Measurements from ENCODE around the gene TTC21A. TPM values are rescaled to one million over a fixed set of nuclear protein-coding genes. Genes with fewer than 3 reads are reported as not detected.
A peak's percentile ranks its signal among the peaks of the same experiment; 100 is the strongest.

The TTC21A gene
- total RNA-seq, 1 donor from 2014 or later, result 3.9 TPM

- H3K27me3 Mint-ChIP-seq (ENCODE audit: low read depth, unreplicated experiment), result no peaks in the 10 kb centered on the region
- TF ChIP-seq EZH2 (IDR thresholded peaks at IDR 0.05; ENCODE audit: insufficient read depth, low read length) (no peak), CTCF (IDR thresholded peaks at IDR 0.05; ENCODE audit: insufficient read depth, low read depth, low read length) (no peak)
- H3K9me3 Mint-ChIP-seq (ENCODE audit: unreplicated experiment), result no peaks in the 10 kb centered on the region
- peaks cover 69% of the 10 kb centered on the region for H3K4me1 Mint-ChIP-seq (ENCODE audit: low read depth, unreplicated experiment)
- Histone ChIP-seq H3K9me3 (ENCODE audit: insufficient read depth, low read depth, low read length) (no peaks in the 10 kb centered on the region), H3K27me3 (ENCODE audit: insufficient read depth, low read length) (no peaks in the 10 kb centered on the region), H3K79me2 (ENCODE audit: insufficient read depth, low read length) (peaks cover 100% of the 10 kb centered on the region), H3K4me2 (ENCODE audit: low read length) (peak overlapping the region; percentile 98), H3K9ac (ENCODE audit: low read length) (peak overlapping the region; percentile 99), H3K4me1 (ENCODE audit: insufficient read depth, low read length) (peaks cover 60% of the 10 kb centered on the region), H3K4me3 (ENCODE audit: insufficient read depth, low read depth, low read length) (peak overlapping the region; percentile 45), H2AFZ (ENCODE audit: low read depth, low read length) (no peak overlapping the region), H3K27ac (ENCODE audit: low read depth, low read length) (peak overlapping the region; percentile 100), H3K36me3 (ENCODE audit: insufficient read depth, low read length) (peaks cover 40% of the 10 kb centered on the region), H4K20me1 (ENCODE audit: insufficient read depth, low read length) (peaks cover 98% of the 10 kb centered on the region)
- H3K36me3 Mint-ChIP-seq (ENCODE audit: low read depth, unreplicated experiment), result peaks cover 21% of the 10 kb centered on the region
- peak overlapping the region; percentile 98 for H3K27ac Mint-ChIP-seq (ENCODE audit: unreplicated experiment)
- no peak for FAIRE-seq
- DNase-seq (ENCODE audit: low read depth), result peak; percentile 98
- H3K4me3 Mint-ChIP-seq (ENCODE audit: unreplicated experiment), result peak overlapping the region; percentile 94
These were observed 39.4 kb downstream of the TTC21A start for GRCh38 chr3:39146611-39147591.

GRCh38 chr3:39147711-39148434, 40.4 kb downstream of the TTC21A start:
- no peaks in the 10 kb centered on the region for H3K9me3 ChIP-seq (ENCODE audit: insufficient read depth, low read depth, low read length)
- no peaks in the 10 kb centered on the region for H3K27me3 ChIP-seq (ENCODE audit: insufficient read depth, low read length)
- no peak overlapping the region for H2AFZ ChIP-seq (ENCODE audit: low read depth, low read length)
- H3K79me2 ChIP-seq (ENCODE audit: insufficient read depth, low read length), result peaks cover 100% of the 10 kb centered on the region
- TF ChIP-seq EZH2 (IDR thresholded peaks at IDR 0.05; ENCODE audit: insufficient read depth, low read length) (no peak), CTCF (IDR thresholded peaks at IDR 0.05; ENCODE audit: insufficient read depth, low read depth, low read length) (no peak)
- DNase-seq (ENCODE audit: low read depth), result peak; percentile 44
- peak overlapping the region; percentile 98 for H3K4me2 ChIP-seq (ENCODE audit: low read length)
- Mint-ChIP-seq H3K27ac (ENCODE audit: unreplicated experiment) (peak overlapping the region; percentile 98), H3K27me3 (ENCODE audit: low read depth, unreplicated experiment) (no peaks in the 10 kb centered on the region), H3K4me3 (ENCODE audit: unreplicated experiment) (peak overlapping the region; percentile 94), H3K4me1 (ENCODE audit: low read depth, unreplicated experiment) (peaks cover 64% of the 10 kb centered on the region), H3K36me3 (ENCODE audit: low read depth, unreplicated experiment) (peaks cover 27% of the 10 kb centered on the region), H3K9me3 (ENCODE audit: unreplicated experiment) (no peaks in the 10 kb centered on the region)
- no peak for FAIRE-seq
- peak overlapping the region; percentile 99 for H3K9ac ChIP-seq (ENCODE audit: low read length)
- peaks cover 95% of the 10 kb centered on the region for H4K20me1 ChIP-seq (ENCODE audit: insufficient read depth, low read length)
- peaks cover 64% of the 10 kb centered on the region for H3K4me1 ChIP-seq (ENCODE audit: insufficient read depth, low read length)
- H3K27ac ChIP-seq (ENCODE audit: low read depth, low read length), result peak overlapping the region; percentile 100
- peak overlapping the region; percentile 45 for H3K4me3 ChIP-seq (ENCODE audit: insufficient read depth, low read depth, low read length)
- H3K36me3 ChIP-seq (ENCODE audit: insufficient read depth, low read length), result peaks cover 34% of the 10 kb centered on the region

All from astrocyte (in vitro differentiated cells and primary cell).